ENCODE data around the gene WNT7B. TPM values are rescaled to one million over a fixed set of nuclear protein-coding genes. Genes with fewer than 3 reads are reported as not detected.

The WNT7B gene
- total RNA-seq, 1 donor from 2014 or later: 1.8 TPM

GRCh38 chr22:45881524-45881875 lies 95.5 kb downstream of the WNT7B start:
- Histone ChIP-seq H2AFZ (replicated peaks) (no peak overlapping the region), H3K9ac (no peak overlapping the region), H3K4me3 (no peak overlapping the region), H3K79me2 (ENCODE audit: low read depth) (no peaks in the 10 kb centered on the region), H3K27ac (no peak overlapping the region), H3K27me3 (peaks cover 19% of the 10 kb centered on the region), H3K4me2 (no peak overlapping the region), H4K20me1 (ENCODE audit: low read depth) (no peaks in the 10 kb centered on the region), H3F3A (ENCODE audit: low read depth) (peaks cover 16% of the 10 kb centered on the region), H3K4me1 (peaks cover 41% of the 10 kb centered on the region), H3K36me3 (no peaks in the 10 kb centered on the region), H3K9me3 (ENCODE audit: low read depth) (no peaks in the 10 kb centered on the region)
- peaks cover 53% of the 10 kb centered on the region for H3K4me1 Mint-ChIP-seq
- H3K4me3 Mint-ChIP-seq: no peak overlapping the region
- no peaks in the 10 kb centered on the region for H3K36me3 Mint-ChIP-seq
- DNase-seq (ENCODE audit: low spot score): no peak
- H3K27me3 Mint-ChIP-seq (ENCODE audit: insufficient read depth, low read depth): peaks cover 14% of the 10 kb centered on the region
- H3K9me3 Mint-ChIP-seq: no peaks in the 10 kb centered on the region
- peak overlapping the region; percentile 72 for H3K27ac Mint-ChIP-seq
- TF ChIP-seq EZH2 (IDR thresholded peaks at IDR 0.05) (no peak), EZH2phosphoT487 (IDR thresholded peaks at IDR 0.05) (no peak)
- TF ChIP-seq, protein P1, sequence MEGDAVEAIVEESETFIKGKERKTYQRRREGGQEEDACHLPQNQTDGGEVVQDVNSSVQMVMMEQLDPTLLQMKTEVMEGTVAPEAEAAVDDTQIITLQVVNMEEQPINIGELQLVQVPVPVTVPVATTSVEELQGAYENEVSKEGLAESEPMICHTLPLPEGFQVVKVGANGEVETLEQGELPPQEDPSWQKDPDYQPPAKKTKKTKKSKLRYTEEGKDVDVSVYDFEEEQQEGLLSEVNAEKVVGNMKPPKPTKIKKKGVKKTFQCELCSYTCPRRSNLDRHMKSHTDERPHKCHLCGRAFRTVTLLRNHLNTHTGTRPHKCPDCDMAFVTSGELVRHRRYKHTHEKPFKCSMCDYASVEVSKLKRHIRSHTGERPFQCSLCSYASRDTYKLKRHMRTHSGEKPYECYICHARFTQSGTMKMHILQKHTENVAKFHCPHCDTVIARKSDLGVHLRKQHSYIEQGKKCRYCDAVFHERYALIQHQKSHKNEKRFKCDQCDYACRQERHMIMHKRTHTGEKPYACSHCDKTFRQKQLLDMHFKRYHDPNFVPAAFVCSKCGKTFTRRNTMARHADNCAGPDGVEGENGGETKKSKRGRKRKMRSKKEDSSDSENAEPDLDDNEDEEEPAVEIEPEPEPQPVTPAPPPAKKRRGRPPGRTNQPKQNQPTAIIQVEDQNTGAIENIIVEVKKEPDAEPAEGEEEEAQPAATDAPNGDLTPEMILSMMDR (IDR thresholded peaks at IDR 0.05): no peak

DNA sequence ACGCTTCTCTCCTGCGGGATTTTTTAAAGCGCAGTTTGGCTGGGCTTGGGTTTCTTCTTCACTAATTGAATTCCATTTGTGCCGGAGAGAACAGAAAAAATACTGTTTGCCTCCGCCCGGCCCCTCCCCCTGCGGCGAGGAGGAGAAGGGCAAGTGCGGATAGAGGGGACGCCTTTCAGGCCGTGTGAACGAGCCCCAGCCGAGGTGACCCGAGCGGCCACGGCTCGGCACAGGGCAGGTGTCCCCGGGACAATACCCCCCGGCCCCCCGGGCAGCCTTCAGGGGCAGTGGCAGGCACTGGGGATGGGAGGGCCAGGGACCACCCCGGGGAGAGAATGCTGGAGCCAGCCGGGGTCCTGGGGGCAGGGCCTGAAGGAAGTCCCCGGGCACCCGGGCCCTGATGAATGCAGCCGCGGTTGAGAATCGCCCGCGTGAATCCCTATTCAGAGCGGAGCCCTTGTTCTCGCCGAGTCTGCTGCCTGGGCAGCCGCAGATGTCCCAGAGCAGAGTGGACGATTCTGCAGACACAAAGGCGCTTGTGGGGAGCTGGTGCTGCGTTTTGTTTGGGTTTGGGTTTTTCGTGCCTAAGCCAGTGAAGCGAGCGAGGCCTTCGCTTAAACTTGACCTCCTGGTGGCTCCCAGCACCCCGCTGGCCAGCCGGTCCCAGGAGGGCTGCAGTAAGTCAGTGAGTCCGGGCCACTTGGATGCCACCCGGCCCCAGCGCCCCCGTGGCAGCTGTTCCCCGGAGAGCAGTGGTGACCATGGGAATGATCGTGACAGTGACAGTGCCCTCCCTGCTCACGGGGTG lies 96.0 kb downstream of the WNT7B start:
- H3K4me3 ChIP-seq: no peak overlapping the region
- H3K9ac ChIP-seq: no peak overlapping the region

GRCh38 chr22:45880091-45880715 lies 96.8 kb downstream of the WNT7B start:
- Histone ChIP-seq H3K4me3 (no peak overlapping the region), H3K79me2 (ENCODE audit: low read depth) (no peaks in the 10 kb centered on the region), H3K36me3 (no peaks in the 10 kb centered on the region), H3F3A (ENCODE audit: low read depth) (peaks cover 16% of the 10 kb centered on the region), H2AFZ (replicated peaks) (no peak overlapping the region), H3K9ac (no peak overlapping the region), H3K27me3 (peaks cover 19% of the 10 kb centered on the region), H3K4me1 (peaks cover 40% of the 10 kb centered on the region), H3K27ac (no peak overlapping the region), H3K9me3 (ENCODE audit: low read depth) (no peaks in the 10 kb centered on the region), H4K20me1 (ENCODE audit: low read depth) (no peaks in the 10 kb centered on the region), H3K4me2 (no peak overlapping the region)
- peak overlapping the region; percentile 95 for H3K27ac Mint-ChIP-seq
- peaks cover 56% of the 10 kb centered on the region for H3K4me1 Mint-ChIP-seq
- no peaks in the 10 kb centered on the region for H3K36me3 Mint-ChIP-seq
- H3K4me3 Mint-ChIP-seq: peak overlapping the region; percentile 78
- TF ChIP-seq, protein P1 (IDR thresholded peaks at IDR 0.05): no peak
- no peak for TF ChIP-seq EZH2 (IDR thresholded peaks at IDR 0.05)
- TF ChIP-seq EZH2phosphoT487 (IDR thresholded peaks at IDR 0.05): no peak
- peaks cover 13% of the 10 kb centered on the region for H3K27me3 Mint-ChIP-seq (ENCODE audit: insufficient read depth, low read depth)
- H3K9me3 Mint-ChIP-seq: peaks cover under 1% of the 10 kb centered on the region
- DNase-seq (ENCODE audit: low spot score): no peak

More for the DNA sequence above, 96.0 kb downstream of the WNT7B start:
- H3K9me3 ChIP-seq (ENCODE audit: low read depth): no peaks in the 10 kb centered on the region
- H3K27me3 ChIP-seq: peaks cover 19% of the 10 kb centered on the region
- TF ChIP-seq, protein P1 (IDR thresholded peaks at IDR 0.05): no peak
- no peak for TF ChIP-seq EZH2phosphoT487 (IDR thresholded peaks at IDR 0.05)
- no peak for TF ChIP-seq EZH2 (IDR thresholded peaks at IDR 0.05)
- H3K27me3 Mint-ChIP-seq (ENCODE audit: insufficient read depth, low read depth): peaks cover 13% of the 10 kb centered on the region
- peaks cover 56% of the 10 kb centered on the region for H3K4me1 Mint-ChIP-seq
- peak overlapping the region; percentile 69 for H3K4me3 Mint-ChIP-seq
- H3K4me2 ChIP-seq: peak overlapping the region; percentile 9
- H3K36me3 Mint-ChIP-seq: no peaks in the 10 kb centered on the region
- peaks cover 16% of the 10 kb centered on the region for H3F3A ChIP-seq (ENCODE audit: low read depth)
- no peak overlapping the region for H2AFZ ChIP-seq (replicated peaks)
- peak; percentile 55 for DNase-seq (ENCODE audit: low spot score)
- H3K27ac Mint-ChIP-seq: peak overlapping the region; percentile 94
- H3K79me2 ChIP-seq (ENCODE audit: low read depth): no peaks in the 10 kb centered on the region
- H3K4me1 ChIP-seq: peaks cover 41% of the 10 kb centered on the region
- no peaks in the 10 kb centered on the region for H3K36me3 ChIP-seq
- no peaks in the 10 kb centered on the region for H3K9me3 Mint-ChIP-seq
- H4K20me1 ChIP-seq (ENCODE audit: low read depth): no peaks in the 10 kb centered on the region
- no peak overlapping the region for H3K27ac ChIP-seq

All from neural progenitor cell (in vitro differentiated cells).